H9 (cell line): ENCODE measurements around the gene ZNF236. TPM values are rescaled to one million over a fixed set of nuclear protein-coding genes. Genes with fewer than 3 reads are reported as not detected.

Source experiments
- DNase-seq: peaks from one replicate; pipeline ENCODE4 v3.0.0-alpha.2; 2017
- H2AFZ ChIP-seq: one replicate; pipeline ENCODE4 v1.6.1; 2013; ENCODE audit warnings: mild to moderate bottlenecking, low read length, control low read depth, moderate library complexity
- H2AK5ac ChIP-seq: 2 replicates; pipeline ENCODE4 v1.6.1; 2013; ENCODE audit warnings: low read length, control low read depth, mixed read lengths; ENCODE audit not compliant: insufficient read length
- H2BK120ac ChIP-seq: one replicate; pipeline ENCODE4 v1.6.1; 2013; ENCODE audit warnings: low read depth, mild to moderate bottlenecking, low read length, control low read depth, inconsistent platforms; ENCODE audit not compliant: poor library complexity, severe bottlenecking
- H2BK12ac ChIP-seq: 2 replicates; pipeline ENCODE4 v1.6.1; 2013; ENCODE audit warnings: low read length, control low read depth, mixed read lengths, low read depth; ENCODE audit not compliant: insufficient read length
- H2BK15ac ChIP-seq: 2 replicates; pipeline ENCODE4 v1.6.1; 2013; ENCODE audit warnings: low read depth, low read length, control low read depth
- H2BK20ac ChIP-seq: one replicate; pipeline ENCODE4 v1.6.1; 2013; ENCODE audit warnings: low read depth, mild to moderate bottlenecking, low read length, control low read depth, inconsistent platforms; ENCODE audit not compliant: poor library complexity, severe bottlenecking
- H2BK5ac ChIP-seq: 2 replicates; pipeline ENCODE4 v1.6.1; 2013; ENCODE audit warnings: low read length, control low read depth, mixed read lengths; ENCODE audit not compliant: insufficient read length
- H3K14ac ChIP-seq: 2 replicates; pipeline ENCODE4 v1.6.1; 2013; ENCODE audit warnings: low read length, control low read depth; ENCODE audit not compliant: insufficient read depth
- H3K18ac ChIP-seq: 2 replicates; pipeline ENCODE4 v1.6.1; 2013; ENCODE audit warnings: low read depth, mild to moderate bottlenecking, mixed read lengths, low read length, control low read depth; ENCODE audit not compliant: insufficient read length
- H3K23ac ChIP-seq: 2 replicates; pipeline ENCODE4 v1.6.1; 2013; ENCODE audit warnings: low read length, control low read depth, mixed read lengths, low read depth; ENCODE audit not compliant: insufficient read length
- H3K23me2 ChIP-seq: 2 replicates; pipeline ENCODE4 v1.6.1; 2013; ENCODE audit warnings: low read depth, mild to moderate bottlenecking, mixed read lengths, low read length, control low read depth; ENCODE audit not compliant: insufficient read length, poor library complexity, severe bottlenecking
- H3K27ac ChIP-seq: 2 replicates; pipeline ENCODE4 v1.5.1; 2013; ENCODE audit warnings: low read length, control low read depth, mixed read lengths, low read depth; ENCODE audit not compliant: insufficient read length
- H3K27me3 ChIP-seq: 2 replicates; pipeline ENCODE4 v1.6.1; 2013; ENCODE audit warnings: low read length, control low read depth, inconsistent platforms; ENCODE audit not compliant: insufficient read depth
- H3K4ac ChIP-seq: 2 replicates; pipeline ENCODE4 v1.6.1; 2013; ENCODE audit warnings: low read depth, mild to moderate bottlenecking, control low read depth, inconsistent platforms, low read length, moderate library complexity
- H3K4me1 ChIP-seq: 2 replicates; pipeline ENCODE4 v1.6.1; 2013; ENCODE audit warnings: low read length, control low read depth, inconsistent platforms; ENCODE audit not compliant: insufficient read depth
- H3K4me2 ChIP-seq: 2 replicates; pipeline ENCODE4 v1.6.1; 2013; ENCODE audit warnings: low read length, control low read depth, mixed read lengths; ENCODE audit not compliant: insufficient read length, insufficient read depth
- H3K56ac ChIP-seq: 2 replicates; pipeline ENCODE4 v1.6.1; 2013; ENCODE audit warnings: low read depth, mild to moderate bottlenecking, mixed read lengths, low read length, control low read depth; ENCODE audit not compliant: insufficient read length
- H3K79me1 ChIP-seq: 2 replicates; pipeline ENCODE4 v1.6.1; 2013; ENCODE audit warnings: low read depth, mild to moderate bottlenecking, moderate library complexity, low read length, control low read depth, inconsistent platforms; ENCODE audit not compliant: insufficient read depth, poor library complexity, severe bottlenecking
- H3K79me2 ChIP-seq: 2 replicates; pipeline ENCODE4 v1.6.1; 2013; ENCODE audit warnings: low read length, control low read depth, inconsistent platforms; ENCODE audit not compliant: insufficient read depth
- H3K9ac ChIP-seq: 2 replicates; pipeline ENCODE4 v1.6.1; 2013; ENCODE audit warnings: low read length, control low read depth, mixed read lengths; ENCODE audit not compliant: insufficient read length; ENCODE audit errors: extremely low read depth
- H3K9me3 ChIP-seq: one replicate; pipeline ENCODE4 v1.6.1; 2013; ENCODE audit warnings: low read depth, low read length, inconsistent platforms; ENCODE audit not compliant: control insufficient read depth
- H3T11ph ChIP-seq: one replicate; pipeline ENCODE4 v1.6.1; 2013; ENCODE audit warnings: mild to moderate bottlenecking, low read length, control low read depth, inconsistent platforms
- H4K20me1 ChIP-seq: one replicate; pipeline ENCODE4 v1.6.1; 2013; ENCODE audit not compliant: control insufficient read depth, insufficient read length, insufficient read depth
- H4K5ac ChIP-seq: 2 replicates; pipeline ENCODE4 v1.6.1; 2013; ENCODE audit warnings: low read depth, mild to moderate bottlenecking, mixed read lengths, low read length, control low read depth; ENCODE audit not compliant: insufficient read length
- H4K8ac ChIP-seq: replicated peaks from 2 replicates; pipeline ENCODE4 v1.6.1; 2013; ENCODE audit warnings: low read length, control low read depth, mixed read lengths, low read depth; ENCODE audit not compliant: insufficient read length
- H4K91ac ChIP-seq: 2 replicates; pipeline ENCODE4 v1.6.1; 2013; ENCODE audit warnings: low read depth, mild to moderate bottlenecking, moderate library complexity, mixed read lengths, low read length, control low read depth; ENCODE audit not compliant: insufficient read length
- H3K27ac Mint-ChIP-seq, 3 experiments: 2 replicates in 2 of 3; 3 replicates in 1 of 3; pipeline ENCODE4 v1.8.0; 2020 to 2021; ENCODE audit warnings: mixed read lengths in 3 of 3, mild to moderate bottlenecking in 1 of 3, moderate library complexity in 1 of 3
- H3K27me3 Mint-ChIP-seq: 2 replicates; pipeline ENCODE4 v1.8.0; 2021; ENCODE audit warnings: low read depth, mild to moderate bottlenecking, moderate library complexity, mixed read lengths
- H3K36me3 Mint-ChIP-seq, 3 experiments: 2 replicates in 2 of 3; 3 replicates in 1 of 3; pipeline ENCODE4 v1.8.0; 2020 to 2021; ENCODE audit warnings: low read depth in 3 of 3, mixed read lengths in 3 of 3; ENCODE audit not compliant: insufficient read depth in 1 of 3
- H3K4me1 Mint-ChIP-seq, 2 experiments: 2 replicates each; pipeline ENCODE4 v1.8.0; 2020; ENCODE audit warnings: mixed read lengths in 2 of 2
- H3K4me3 Mint-ChIP-seq, 2 experiments: 2 replicates in 1 of 2; 3 replicates in 1 of 2; pipeline ENCODE4 v1.8.0; 2020 to 2021; ENCODE audit warnings: mild to moderate bottlenecking in 2 of 2, mixed read lengths in 2 of 2, moderate library complexity in 1 of 2
- H3K9me3 Mint-ChIP-seq, 2 experiments: 2 replicates in 1 of 2; 3 replicates in 1 of 2; pipeline ENCODE4 v1.8.0; 2020; ENCODE audit warnings: mild to moderate bottlenecking in 2 of 2, mixed read lengths in 2 of 2, moderate library complexity in 1 of 2
- WGBS: extraction: QIAGEN DNeasy Blood & Tissue Kit; methylation state at CpG from one replicate; pipeline ENCODE4 v1.1.7; 2013; ENCODE audit warnings: missing lambda C conversion rate, low lambda C conversion rate, mixed read lengths; ENCODE audit not compliant: insufficient read length; ENCODE audit errors: extremely low coverage; 5-methylcytosine and 5-hydroxymethylcytosine counted together
- total RNA-seq: library from RNA; stranded (reverse); gene quantifications from 2 replicates; pipeline ENCODE4 v1.2.1, GENCODE V29; 2021
- TF ChIP-seq, protein P1 (sequence below): fragments of 200-600 bp; sonication (generic); conservative IDR thresholded peaks from 3 replicates; pipeline ENCODE4 v1.8.0; 2021; ENCODE audit warnings: antibody characterized with exemption, mild to moderate bottlenecking

The ZNF236 gene
- total RNA-seq, 1 experiment from 2014 or later = 16.0 TPM

DNA sequence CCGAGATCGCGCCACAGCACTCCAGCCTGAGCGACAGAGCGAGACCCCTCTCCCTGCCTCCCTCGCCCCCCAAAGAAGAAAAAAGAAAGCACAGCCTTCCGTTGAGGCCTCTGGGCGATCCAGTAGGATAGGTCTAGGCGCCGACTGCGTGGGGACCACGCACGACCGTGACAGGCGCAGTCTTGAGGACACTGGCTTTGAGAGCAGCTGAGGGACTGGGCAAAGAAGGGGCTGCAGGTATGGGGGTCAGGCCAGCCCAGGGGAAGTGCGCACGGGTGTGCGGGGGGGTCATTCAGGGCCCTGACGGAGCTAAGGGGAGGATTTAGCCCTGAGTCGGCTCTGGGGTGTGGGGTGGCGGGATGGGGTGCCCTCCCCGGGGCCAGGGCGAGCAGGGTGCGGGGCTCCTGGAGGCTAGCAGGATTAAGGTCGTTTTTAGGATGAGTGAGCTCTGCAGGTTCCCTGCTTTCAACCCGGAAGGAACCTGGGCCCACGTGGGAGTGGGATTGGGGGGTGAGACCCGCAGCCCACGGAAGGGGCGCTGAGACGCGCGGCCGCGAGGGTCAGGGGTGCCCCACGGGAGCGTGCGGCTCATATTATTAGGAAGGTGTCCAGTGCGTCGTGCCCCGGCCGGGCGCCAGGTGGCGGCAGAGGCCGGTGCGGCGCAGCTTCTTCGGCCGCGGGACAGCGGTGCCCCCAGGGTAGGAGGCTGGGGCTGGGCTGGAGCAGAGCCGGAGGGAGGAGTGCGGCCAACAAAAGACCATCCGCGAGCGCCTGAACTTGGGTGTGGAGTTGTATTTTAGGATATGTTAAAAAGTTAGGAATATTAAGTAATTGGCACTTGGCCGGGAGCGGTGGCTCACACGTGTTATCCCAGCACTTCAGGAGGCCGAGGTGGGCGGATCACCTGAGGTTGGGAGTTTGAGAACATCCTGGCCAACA lies 20.5 kb upstream of the ZNF236 start:
- H3K27me3 Mint-ChIP-seq = peaks cover 2% of the 10 kb centered on the region; the same call in 1 of the 2 replicates
- DNase-seq = peak; percentile 76
- Histone ChIP-seq H3K14ac (no peak overlapping the region; the same call in 1 of the 2 replicates), H2AK5ac (no peak overlapping the region), H3K9ac (no peak overlapping the region), H3K4me2 (peak overlapping the region; percentile 28), H2BK15ac (no peak overlapping the region), H2BK120ac (no peak overlapping the region), H4K20me1 (no peaks in the 10 kb centered on the region), H3K18ac (no peak overlapping the region), H2BK12ac (no peak overlapping the region), H3K4ac (no peak overlapping the region), H2BK5ac (no peak overlapping the region), H3K56ac (no peak overlapping the region), H3K27ac (no peak overlapping the region), H2AFZ (no peak overlapping the region), H4K8ac (no peak overlapping the region), H3K79me2 (no peaks in the 10 kb centered on the region), H3K23ac (no peak overlapping the region), H2BK20ac (no peak overlapping the region), H3T11ph (no peak overlapping the region), H3K23me2 (peaks cover 5% of the 10 kb centered on the region), H3K79me1 (no peaks in the 10 kb centered on the region), H3K27me3 (no peaks in the 10 kb centered on the region), H4K91ac (no peak overlapping the region), H4K5ac (no peak overlapping the region), H3K9me3 (no peaks in the 10 kb centered on the region), H3K4me1 (no peaks in the 10 kb centered on the region)
- H3K4me3 Mint-ChIP-seq = peak overlapping the region; percentile 56 to 69; a peak in 4 of 5 replicates
- TF ChIP-seq, protein P1, sequence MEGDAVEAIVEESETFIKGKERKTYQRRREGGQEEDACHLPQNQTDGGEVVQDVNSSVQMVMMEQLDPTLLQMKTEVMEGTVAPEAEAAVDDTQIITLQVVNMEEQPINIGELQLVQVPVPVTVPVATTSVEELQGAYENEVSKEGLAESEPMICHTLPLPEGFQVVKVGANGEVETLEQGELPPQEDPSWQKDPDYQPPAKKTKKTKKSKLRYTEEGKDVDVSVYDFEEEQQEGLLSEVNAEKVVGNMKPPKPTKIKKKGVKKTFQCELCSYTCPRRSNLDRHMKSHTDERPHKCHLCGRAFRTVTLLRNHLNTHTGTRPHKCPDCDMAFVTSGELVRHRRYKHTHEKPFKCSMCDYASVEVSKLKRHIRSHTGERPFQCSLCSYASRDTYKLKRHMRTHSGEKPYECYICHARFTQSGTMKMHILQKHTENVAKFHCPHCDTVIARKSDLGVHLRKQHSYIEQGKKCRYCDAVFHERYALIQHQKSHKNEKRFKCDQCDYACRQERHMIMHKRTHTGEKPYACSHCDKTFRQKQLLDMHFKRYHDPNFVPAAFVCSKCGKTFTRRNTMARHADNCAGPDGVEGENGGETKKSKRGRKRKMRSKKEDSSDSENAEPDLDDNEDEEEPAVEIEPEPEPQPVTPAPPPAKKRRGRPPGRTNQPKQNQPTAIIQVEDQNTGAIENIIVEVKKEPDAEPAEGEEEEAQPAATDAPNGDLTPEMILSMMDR = peak; percentile 95
- peaks cover 8 to 11% (median 10%) of the 10 kb centered on the region in 3 experiments for H3K36me3 Mint-ChIP-seq
- H3K4me1 Mint-ChIP-seq = peaks cover 2 to 11% of the 10 kb centered on the region in 2 experiments; a peak in 2 of 4 replicates
- no CpG with 5 or more reads among the region's 61 CpGs for WGBS
- H3K27ac Mint-ChIP-seq = no peak overlapping the region; a peak in 1 of 7 replicates
- H3K9me3 Mint-ChIP-seq = peaks cover 14 to 20% of the 10 kb centered on the region in 2 experiments
